Activated CD8-positive, alpha-beta T cell treated with anti-CD3 and anti-CD28 coated beads, Interleukin-2, amount 10 ng/mL, durations not matched to agents 7 days and 5 days (primary cell): ENCODE data around the gene EHF. TPM values are rescaled to one million over a fixed set of nuclear protein-coding genes. Genes with fewer than 3 reads are reported as not detected.

Experiments
- ATAC-seq: fragments of 150-1000 bp; cut with Tn5 transposase; one replicate; pipeline ENCODE4 v1.10.0; 2021; ENCODE audit warnings: moderate library complexity
- CTCF ChIA-PET: fragments of 350-600 bp; sonication (Branson Sonifier 250); formaldehyde crosslinking; loops from one replicate; lab custom pipeline; 2021; ENCODE audit warnings: antibody characterized with exemption; lab: Charles Lee
- POLR2A ChIA-PET: fragments of 350-600 bp; sonication (Branson Sonifier 250); formaldehyde crosslinking; loops from one replicate; lab custom pipeline; 2021; ENCODE audit warnings: antibody characterized with exemption; lab: Charles Lee
- DNase-seq: peaks from one replicate; pipeline ENCODE4 v3.0.0-alpha.2; 2020
- H3K27ac Mint-ChIP-seq: one replicate; pipeline ENCODE4 v1.8.0; 2021; ENCODE audit warnings: mild to moderate bottlenecking, mixed read lengths
- H3K27me3 Mint-ChIP-seq: one replicate; pipeline ENCODE4 v1.8.0; 2021; ENCODE audit warnings: low read depth, mixed read lengths
- H3K36me3 Mint-ChIP-seq: one replicate; pipeline ENCODE4 v1.8.0; 2021; ENCODE audit warnings: low read depth, mixed read lengths
- H3K4me1 Mint-ChIP-seq: one replicate; pipeline ENCODE4 v1.8.0; 2021; ENCODE audit warnings: low read depth, mixed read lengths
- H3K4me3 Mint-ChIP-seq: one replicate; pipeline ENCODE4 v1.8.0; 2021; ENCODE audit warnings: mild to moderate bottlenecking, mixed read lengths
- H3K9me3 Mint-ChIP-seq: one replicate; pipeline ENCODE4 v1.8.0; 2022; ENCODE audit warnings: mixed read lengths; ENCODE audit not compliant: insufficient read depth
- total RNA-seq, 2 experiments: library from RNA; stranded (reverse); gene quantifications; one replicate each; pipeline ENCODE4 v1.2.3, GENCODE V29; 2021

Gene EHF
- total RNA-seq, 2 experiments from 2014 or later = not detected

GRCh38 chr11:34629711-34630110 is 8.8 kb downstream of the EHF start:
- ChIA-PET POLR2A (no interaction called here), CTCF (no interaction called here)
- ATAC-seq (no peak), DNase-seq (no peak)
- Mint-ChIP-seq H3K4me3 (no peak overlapping the region), H3K27me3 (peaks cover 45% of the 10 kb centered on the region), H3K4me1 (peaks cover 15% of the 10 kb centered on the region), H3K27ac (no peak overlapping the region), H3K9me3 (no peaks in the 10 kb centered on the region), H3K36me3 (no peaks in the 10 kb centered on the region)

- peaks cover 15% of the 10 kb centered on the region for H3K4me1 Mint-ChIP-seq
- CTCF ChIA-PET = no interaction called here
- POLR2A ChIA-PET = no interaction called here
- no peaks in the 10 kb centered on the region for H3K9me3 Mint-ChIP-seq
- peaks cover 40% of the 10 kb centered on the region for H3K27me3 Mint-ChIP-seq
- no peaks in the 10 kb centered on the region for H3K36me3 Mint-ChIP-seq
- no peak overlapping the region for H3K27ac Mint-ChIP-seq
- no peak overlapping the region for H3K4me3 Mint-ChIP-seq
- DNase-seq (no peak), ATAC-seq (no peak)
These were observed 9.7 kb downstream of the EHF start for GRCh38 chr11:34630544-34630943.

GRCh38 chr11:34631297-34631696 is 10.4 kb downstream of the EHF start:
- POLR2A ChIA-PET = no interaction called here
- CTCF ChIA-PET = no interaction called here
- no peak overlapping the region for H3K27ac Mint-ChIP-seq
- no peaks in the 10 kb centered on the region for H3K9me3 Mint-ChIP-seq
- H3K36me3 Mint-ChIP-seq = no peaks in the 10 kb centered on the region
- DNase-seq (no peak), ATAC-seq (no peak)
- peaks cover 15% of the 10 kb centered on the region for H3K4me1 Mint-ChIP-seq
- no peak overlapping the region for H3K4me3 Mint-ChIP-seq
- peaks cover 39% of the 10 kb centered on the region for H3K27me3 Mint-ChIP-seq

- no peak for DNase-seq
- H3K36me3 Mint-ChIP-seq = no peaks in the 10 kb centered on the region
These were observed 10.8 kb downstream of the EHF start for GRCh38 chr11:34631737-34632104.

GRCh38 chr11:34632105-34632791 is 11.4 kb downstream of the EHF start:
- POLR2A ChIA-PET = interaction anchor here (0.8 kb wide), 1 partner anchor 916 kb away, joined by 3 read pairs; no protein-coding TSS in a partner anchor
- H3K4me3 Mint-ChIP-seq = no peak overlapping the region
- DNase-seq (no peak), ATAC-seq (no peak)
- CTCF ChIA-PET = no interaction called here
- peaks cover 15% of the 10 kb centered on the region for H3K4me1 Mint-ChIP-seq
- peaks cover 32% of the 10 kb centered on the region for H3K27me3 Mint-ChIP-seq
- H3K9me3 Mint-ChIP-seq = no peaks in the 10 kb centered on the region
- H3K36me3 Mint-ChIP-seq = no peaks in the 10 kb centered on the region
- no peak overlapping the region for H3K27ac Mint-ChIP-seq

More at GRCh38 chr11:34631737-34632104, 10.8 kb downstream of the EHF start:
- H3K4me3 Mint-ChIP-seq = no peak overlapping the region
- no peaks in the 10 kb centered on the region for H3K9me3 Mint-ChIP-seq
- ChIA-PET POLR2A (interaction anchor here (0.8 kb wide), 1 partner anchor 915 kb away, joined by 3 read pairs; no protein-coding TSS in a partner anchor), CTCF (no interaction called here)
- ATAC-seq = no peak
- peaks cover 15% of the 10 kb centered on the region for H3K4me1 Mint-ChIP-seq
- peaks cover 37% of the 10 kb centered on the region for H3K27me3 Mint-ChIP-seq
- H3K27ac Mint-ChIP-seq = no peak overlapping the region

GRCh38 chr11:34633640-34633989 is 12.7 kb downstream of the EHF start:
- no peak for DNase-seq
- CTCF ChIA-PET = no interaction called here
- POLR2A ChIA-PET = no interaction called here
- no peak overlapping the region for H3K27ac Mint-ChIP-seq
- H3K27me3 Mint-ChIP-seq = peaks cover 31% of the 10 kb centered on the region
- H3K4me3 Mint-ChIP-seq = no peak overlapping the region
- H3K36me3 Mint-ChIP-seq = no peaks in the 10 kb centered on the region
- H3K9me3 Mint-ChIP-seq = no peaks in the 10 kb centered on the region
- peaks cover 15% of the 10 kb centered on the region for H3K4me1 Mint-ChIP-seq
- ATAC-seq = no peak

- ChIA-PET POLR2A (no interaction called here), CTCF (no interaction called here)
- no peaks in the 10 kb centered on the region for H3K36me3 Mint-ChIP-seq
- peaks cover 31% of the 10 kb centered on the region for H3K27me3 Mint-ChIP-seq
- DNase-seq (peak; percentile 33), ATAC-seq (peak; percentile 75)
- H3K9me3 Mint-ChIP-seq = no peaks in the 10 kb centered on the region
- H3K27ac Mint-ChIP-seq = no peak overlapping the region
- H3K4me1 Mint-ChIP-seq = peaks cover 15% of the 10 kb centered on the region
- no peak overlapping the region for H3K4me3 Mint-ChIP-seq
These were observed 13.2 kb downstream of the EHF start for GRCh38 chr11:34633990-34634693.

GRCh38 chr11:34634694-34635062 is 13.8 kb downstream of the EHF start:
- Mint-ChIP-seq H3K4me3 (no peak overlapping the region), H3K27me3 (peaks cover 29% of the 10 kb centered on the region), H3K27ac (no peak overlapping the region), H3K36me3 (no peaks in the 10 kb centered on the region), H3K9me3 (no peaks in the 10 kb centered on the region), H3K4me1 (peaks cover 15% of the 10 kb centered on the region)
- POLR2A ChIA-PET = no interaction called here
- CTCF ChIA-PET = interaction anchor here (1.4 kb wide), 1 partner anchor 10 kb away, joined by 4 read pairs; no protein-coding TSS in a partner anchor
- no peak for DNase-seq
- ATAC-seq = no peak

GRCh38 chr11:34636127-34636526 is 15.2 kb downstream of the EHF start:
- no peaks in the 10 kb centered on the region for H3K36me3 Mint-ChIP-seq
- H3K27me3 Mint-ChIP-seq = peaks cover 35% of the 10 kb centered on the region
- ChIA-PET POLR2A (no interaction called here), CTCF (interaction anchor here (1.4 kb wide), 2 partner anchors 9 to 16 kb away, joined by 3 to 4 read pairs; no protein-coding TSS in a partner anchor)
- H3K9me3 Mint-ChIP-seq = no peaks in the 10 kb centered on the region
- no peak overlapping the region for H3K4me3 Mint-ChIP-seq
- ATAC-seq (no peak), DNase-seq (no peak)
- H3K4me1 Mint-ChIP-seq = peaks cover 15% of the 10 kb centered on the region
- no peak overlapping the region for H3K27ac Mint-ChIP-seq

- Mint-ChIP-seq H3K27ac (no peak overlapping the region), H3K4me3 (no peak overlapping the region), H3K4me1 (peaks cover 15% of the 10 kb centered on the region), H3K9me3 (no peaks in the 10 kb centered on the region), H3K27me3 (peaks cover 36% of the 10 kb centered on the region), H3K36me3 (no peaks in the 10 kb centered on the region)
- DNase-seq (no peak), ATAC-seq (no peak)
- ChIA-PET CTCF (interaction anchor here (1.4 kb wide), 1 partner anchor 15 kb away, joined by 3 read pairs; no protein-coding TSS in a partner anchor), POLR2A (no interaction called here)
These were observed 16.4 kb downstream of the EHF start for GRCh38 chr11:34637303-34637702.

GRCh38 chr11:34638897-34639296 is 18.0 kb downstream of the EHF start:
- CTCF ChIA-PET = no interaction called here
- ATAC-seq = no peak

GRCh38 chr11:34639545-34639944 is 18.7 kb downstream of the EHF start:
- no peak overlapping the region for H3K27ac Mint-ChIP-seq
- H3K4me3 Mint-ChIP-seq = no peak overlapping the region
- DNase-seq (no peak), ATAC-seq (no peak)
- no peaks in the 10 kb centered on the region for H3K36me3 Mint-ChIP-seq
- no peaks in the 10 kb centered on the region for H3K9me3 Mint-ChIP-seq
- POLR2A ChIA-PET = no interaction called here
- CTCF ChIA-PET = interaction anchor here (1.5 kb wide), 1 partner anchor 11 kb away, joined by 3 read pairs; no protein-coding TSS in a partner anchor
- H3K4me1 Mint-ChIP-seq = peaks cover under 1% of the 10 kb centered on the region
- H3K27me3 Mint-ChIP-seq = peaks cover 42% of the 10 kb centered on the region

More at GRCh38 chr11:34638897-34639296, 18.0 kb downstream of the EHF start:
- Mint-ChIP-seq H3K9me3 (no peaks in the 10 kb centered on the region), H3K4me1 (peaks cover 7% of the 10 kb centered on the region), H3K27me3 (peaks cover 37% of the 10 kb centered on the region), H3K27ac (no peak overlapping the region), H3K4me3 (no peak overlapping the region), H3K36me3 (no peaks in the 10 kb centered on the region)
- DNase-seq = no peak
- POLR2A ChIA-PET = no interaction called here
